ENCODE measurements around the gene PTGES2. TPM values are rescaled to one million over a fixed set of nuclear protein-coding genes. Genes with fewer than 3 reads are reported as not detected.

PTGES2 gene
- total RNA-seq, 6 donors from 2014 or later = 45.9 to 116 (median 61.1) TPM

- WGBS, 2 donors = 67 to 71% methylated on average over 12 to 13 of the region's 13 CpGs
- H3K4me1 ChIP-seq = peaks cover 68 to 100% (median 89%) of the 10 kb centered on the region in 4 donors
- H3K27ac ChIP-seq = peak overlapping the region; percentile 91 to 96 (median 94)
- H3K4me3 ChIP-seq = peak overlapping the region in 3 of 4 donors; percentile 48 to 56 (median 51)
- DNase-seq (no peak), ATAC-seq (ENCODE audit: low FRiP score in 2 of 2) (no peak)
- H3K9me3 ChIP-seq = no peaks in the 10 kb centered on the region
- TF ChIP-seq, protein P1, sequence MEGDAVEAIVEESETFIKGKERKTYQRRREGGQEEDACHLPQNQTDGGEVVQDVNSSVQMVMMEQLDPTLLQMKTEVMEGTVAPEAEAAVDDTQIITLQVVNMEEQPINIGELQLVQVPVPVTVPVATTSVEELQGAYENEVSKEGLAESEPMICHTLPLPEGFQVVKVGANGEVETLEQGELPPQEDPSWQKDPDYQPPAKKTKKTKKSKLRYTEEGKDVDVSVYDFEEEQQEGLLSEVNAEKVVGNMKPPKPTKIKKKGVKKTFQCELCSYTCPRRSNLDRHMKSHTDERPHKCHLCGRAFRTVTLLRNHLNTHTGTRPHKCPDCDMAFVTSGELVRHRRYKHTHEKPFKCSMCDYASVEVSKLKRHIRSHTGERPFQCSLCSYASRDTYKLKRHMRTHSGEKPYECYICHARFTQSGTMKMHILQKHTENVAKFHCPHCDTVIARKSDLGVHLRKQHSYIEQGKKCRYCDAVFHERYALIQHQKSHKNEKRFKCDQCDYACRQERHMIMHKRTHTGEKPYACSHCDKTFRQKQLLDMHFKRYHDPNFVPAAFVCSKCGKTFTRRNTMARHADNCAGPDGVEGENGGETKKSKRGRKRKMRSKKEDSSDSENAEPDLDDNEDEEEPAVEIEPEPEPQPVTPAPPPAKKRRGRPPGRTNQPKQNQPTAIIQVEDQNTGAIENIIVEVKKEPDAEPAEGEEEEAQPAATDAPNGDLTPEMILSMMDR (IDR thresholded peaks at IDR 0.05) = no peak
- no peak for TF ChIP-seq POLR2A (IDR thresholded peaks at IDR 0.05)
- TF ChIP-seq POLR2AphosphoS5 (IDR thresholded peaks at IDR 0.05) = no peak
- no peak for TF ChIP-seq EP300 (IDR thresholded peaks at IDR 0.05)
- peaks cover 4 to 23% (median 19%) of the 10 kb centered on the region in 4 donors for H3K36me3 ChIP-seq
- H3K27me3 ChIP-seq = no peaks in the 10 kb centered on the region
Observed at GRCh38 chr9:128097543-128098296, 29.8 kb downstream of the PTGES2 start.

GRCh38 chr9:128096616-128097536 is 30.7 kb downstream of the PTGES2 start:
- Histone ChIP-seq H3K27me3 (no peaks in the 10 kb centered on the region), H3K9me3 (no peaks in the 10 kb centered on the region), H3K4me3 (no peak overlapping the region), H3K4me1 (peaks cover 71 to 100% (median 90%) of the 10 kb centered on the region in 4 donors), H3K36me3 (peaks cover 0 to 15% (median 10%) of the 10 kb centered on the region in 4 donors), H3K27ac (peak overlapping the region; percentile 91 to 96 (median 94))
- ATAC-seq (ENCODE audit: low FRiP score in 2 of 2) (no peak), DNase-seq (no peak)
- TF ChIP-seq POLR2AphosphoS5 (IDR thresholded peaks at IDR 0.05) (no peak), EP300 (IDR thresholded peaks at IDR 0.05) (no peak), POLR2A (IDR thresholded peaks at IDR 0.05) (no peak)
- TF ChIP-seq, protein P1 (IDR thresholded peaks at IDR 0.05) = no peak
- 77 to 83% methylated on average over 19 of the region's 19 CpGs for WGBS, 2 donors

- H3K27me3 ChIP-seq = no peaks in the 10 kb centered on the region
- H3K4me3 ChIP-seq = no peak overlapping the region
- peaks cover 72 to 97% (median 87%) of the 10 kb centered on the region in 4 donors for H3K4me1 ChIP-seq
- 75 to 84% methylated on average over 9 to 11 of the region's 11 CpGs for WGBS, 2 donors
- TF ChIP-seq EP300 (IDR thresholded peaks at IDR 0.05) (no peak), POLR2AphosphoS5 (IDR thresholded peaks at IDR 0.05) (no peak), POLR2A (IDR thresholded peaks at IDR 0.05) (no peak)
- TF ChIP-seq, protein P1 (IDR thresholded peaks at IDR 0.05) = no peak
- DNase-seq = no peak
- H3K36me3 ChIP-seq = no peaks in the 10 kb centered on the region
- no peak for ATAC-seq (ENCODE audit: low FRiP score in 2 of 2)
- H3K27ac ChIP-seq = peak overlapping the region; percentile 87 to 92 (median 90)
- H3K9me3 ChIP-seq = no peaks in the 10 kb centered on the region
Observed at GRCh38 chr9:128094950-128095544, 32.5 kb downstream of the PTGES2 start.

- ATAC-seq (ENCODE audit: low FRiP score in 2 of 2) (peak; percentile 89 to 90), DNase-seq (peak in 1 of 2 donors; percentile 94)
- peak overlapping the region; percentile 87 to 92 (median 90) for H3K27ac ChIP-seq
- 17 to 28% methylated on average over 6 to 8 of the region's 8 CpGs for WGBS, 2 donors
- peak overlapping the region in 2 of 4 donors; percentile 9 to 27 for H3K4me3 ChIP-seq
- H3K4me1 ChIP-seq = peaks cover 75 to 90% (median 80%) of the 10 kb centered on the region in 4 donors
- TF ChIP-seq POLR2A (IDR thresholded peaks at IDR 0.05) = peak in 3 of 4 donors; percentile 33 to 68 (median 62)
- peak in 3 of 4 donors; percentile 43 to 84 (median 72) for TF ChIP-seq EP300 (IDR thresholded peaks at IDR 0.05)
- TF ChIP-seq, protein P1 (IDR thresholded peaks at IDR 0.05) = no peak
- TF ChIP-seq POLR2AphosphoS5 (IDR thresholded peaks at IDR 0.05) = peak; percentile 72 to 90
- H3K9me3 ChIP-seq = no peaks in the 10 kb centered on the region
- no peaks in the 10 kb centered on the region for H3K27me3 ChIP-seq
- H3K36me3 ChIP-seq = no peaks in the 10 kb centered on the region
Observed at GRCh38 chr9:128094166-128094949, 33.2 kb downstream of the PTGES2 start.

Data from upper lobe of left lung (tissue), 6 donors.